OCI-LY3 (cell line): ENCODE measurements around the gene IMMT.

Experiments
- H2AFZ ChIP-seq: fragments of 200-600, 300-600 bp; shearing (Covaris generic); 2 replicates; pipeline ENCODE4 v1.6.0; 2014; ENCODE audit warnings: antibody characterized with exemption, low read depth, low read length
- H3K27ac ChIP-seq: fragments of 200-600, 300-600 bp; sonication (generic); 2 replicates; pipeline ENCODE4 v1.5.1; 2014; ENCODE audit warnings: mild to moderate bottlenecking, low read length, moderate library complexity, mixed read lengths
- H3K27me3 ChIP-seq: fragments of 200-600, 300-600 bp; sonication (generic); 2 replicates; pipeline ENCODE4 v1.6.1; 2014; ENCODE audit warnings: low read depth, low read length, mixed read lengths
- H3K36me3 ChIP-seq: fragments of 200-600, 300-600 bp; sonication (generic); replicated peaks from 2 replicates; pipeline ENCODE3; 2014; ENCODE audit warnings: low read depth, low read length, mixed read lengths
- H3K4me1 ChIP-seq: fragments of 300-600, 200-600 bp; sonication (generic); 2 replicates; pipeline ENCODE4 v1.6.1; 2014; ENCODE audit warnings: low read length, mixed read lengths
- H3K4me2 ChIP-seq: fragments of 200-600, 300-600 bp; sonication (generic); 2 replicates; pipeline ENCODE4 v1.6.1; 2014; ENCODE audit warnings: low read length, mixed read lengths
- H3K4me3 ChIP-seq: fragments of 300-600, 200-600 bp; sonication (generic); 2 replicates; pipeline ENCODE4 v1.5.1; 2014; ENCODE audit warnings: antibody characterized with exemption, mild to moderate bottlenecking, low read length, moderate library complexity
- H3K79me2 ChIP-seq: fragments of 300-600, 200-600 bp; shearing (Covaris generic); 2 replicates; pipeline ENCODE4 v1.6.1; 2014; ENCODE audit warnings: mild to moderate bottlenecking, low read length, mixed read lengths
- H3K9ac ChIP-seq: fragments of 300-600, 200-600 bp; shearing (Covaris generic); 2 replicates; pipeline ENCODE4 v1.6.0; 2014; ENCODE audit warnings: mild to moderate bottlenecking, low read length, moderate library complexity
- H3K9me3 ChIP-seq: fragments of 200-600, 300-600 bp; shearing (Covaris generic); 2 replicates; pipeline ENCODE4 v1.6.1; 2014; ENCODE audit warnings: low read length, mixed read lengths; ENCODE audit not compliant: insufficient read depth
- H4K20me1 ChIP-seq: fragments of 200-600, 300-600 bp; sonication (generic); 2 replicates; pipeline ENCODE4 v1.6.1; 2016; ENCODE audit warnings: low read length, mixed read lengths; ENCODE audit not compliant: insufficient read depth
- EZH2phosphoT487 ChIP-seq: fragments of 200-600 bp; shearing (Covaris generic); IDR thresholded peaks from 2 replicates; pipeline ENCODE4 v1.6.1; 2018; ENCODE audit warnings: antibody characterized with exemption, mixed run types, low read depth
- TF ChIP-seq, protein P1 (sequence below): fragments of 200-600, 300-600 bp; sonication (generic); IDR thresholded peaks from 2 replicates; pipeline ENCODE4 v1.5.1; 2014; ENCODE audit warnings: antibody characterized with exemption, low read length, low read depth

The IMMT gene

DNA sequence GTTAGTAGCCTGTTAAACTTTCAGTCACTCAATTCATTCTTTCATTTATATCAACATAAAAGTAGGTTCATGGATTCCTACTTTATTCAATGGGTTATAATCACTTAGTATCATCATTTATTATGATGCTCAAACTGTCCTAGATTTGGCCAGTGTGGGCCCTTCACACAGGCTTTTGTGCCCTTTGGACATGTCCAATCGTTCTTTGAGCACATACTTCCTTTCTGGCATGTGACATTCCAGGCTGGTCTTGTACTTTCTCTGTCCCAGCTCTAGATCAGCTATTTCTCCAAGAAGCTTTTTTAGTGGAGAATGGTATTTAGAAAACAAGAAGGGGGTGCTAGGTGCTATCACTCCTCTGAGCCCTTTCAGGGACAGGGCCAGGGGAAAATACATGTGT lies 101.0 kb downstream of the IMMT start:
- no peaks in the 10 kb centered on the region for H3K27me3 ChIP-seq
- no peaks in the 10 kb centered on the region for H4K20me1 ChIP-seq
- H3K9ac ChIP-seq, result no peak overlapping the region
- TF ChIP-seq, protein P1, sequence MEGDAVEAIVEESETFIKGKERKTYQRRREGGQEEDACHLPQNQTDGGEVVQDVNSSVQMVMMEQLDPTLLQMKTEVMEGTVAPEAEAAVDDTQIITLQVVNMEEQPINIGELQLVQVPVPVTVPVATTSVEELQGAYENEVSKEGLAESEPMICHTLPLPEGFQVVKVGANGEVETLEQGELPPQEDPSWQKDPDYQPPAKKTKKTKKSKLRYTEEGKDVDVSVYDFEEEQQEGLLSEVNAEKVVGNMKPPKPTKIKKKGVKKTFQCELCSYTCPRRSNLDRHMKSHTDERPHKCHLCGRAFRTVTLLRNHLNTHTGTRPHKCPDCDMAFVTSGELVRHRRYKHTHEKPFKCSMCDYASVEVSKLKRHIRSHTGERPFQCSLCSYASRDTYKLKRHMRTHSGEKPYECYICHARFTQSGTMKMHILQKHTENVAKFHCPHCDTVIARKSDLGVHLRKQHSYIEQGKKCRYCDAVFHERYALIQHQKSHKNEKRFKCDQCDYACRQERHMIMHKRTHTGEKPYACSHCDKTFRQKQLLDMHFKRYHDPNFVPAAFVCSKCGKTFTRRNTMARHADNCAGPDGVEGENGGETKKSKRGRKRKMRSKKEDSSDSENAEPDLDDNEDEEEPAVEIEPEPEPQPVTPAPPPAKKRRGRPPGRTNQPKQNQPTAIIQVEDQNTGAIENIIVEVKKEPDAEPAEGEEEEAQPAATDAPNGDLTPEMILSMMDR, result no peak
- TF ChIP-seq EZH2phosphoT487, result no peak
- no peak overlapping the region for H3K4me3 ChIP-seq
- H3K27ac ChIP-seq, result no peak overlapping the region
- no peaks in the 10 kb centered on the region for H3K9me3 ChIP-seq
- peaks cover 51% of the 10 kb centered on the region for H3K79me2 ChIP-seq
- peaks cover 51% of the 10 kb centered on the region for H3K36me3 ChIP-seq
- H3K4me2 ChIP-seq, result no peak overlapping the region
- H2AFZ ChIP-seq, result no peak overlapping the region
- H3K4me1 ChIP-seq, result no peaks in the 10 kb centered on the region
